Measurements from ENCODE around the gene HMGN2. TPM values are rescaled to one million over a fixed set of nuclear protein-coding genes. Genes with fewer than 3 reads are reported as not detected.

HMGN2 gene
- total RNA-seq, 1 experiment from 2014 or later: 888 TPM

DNA sequence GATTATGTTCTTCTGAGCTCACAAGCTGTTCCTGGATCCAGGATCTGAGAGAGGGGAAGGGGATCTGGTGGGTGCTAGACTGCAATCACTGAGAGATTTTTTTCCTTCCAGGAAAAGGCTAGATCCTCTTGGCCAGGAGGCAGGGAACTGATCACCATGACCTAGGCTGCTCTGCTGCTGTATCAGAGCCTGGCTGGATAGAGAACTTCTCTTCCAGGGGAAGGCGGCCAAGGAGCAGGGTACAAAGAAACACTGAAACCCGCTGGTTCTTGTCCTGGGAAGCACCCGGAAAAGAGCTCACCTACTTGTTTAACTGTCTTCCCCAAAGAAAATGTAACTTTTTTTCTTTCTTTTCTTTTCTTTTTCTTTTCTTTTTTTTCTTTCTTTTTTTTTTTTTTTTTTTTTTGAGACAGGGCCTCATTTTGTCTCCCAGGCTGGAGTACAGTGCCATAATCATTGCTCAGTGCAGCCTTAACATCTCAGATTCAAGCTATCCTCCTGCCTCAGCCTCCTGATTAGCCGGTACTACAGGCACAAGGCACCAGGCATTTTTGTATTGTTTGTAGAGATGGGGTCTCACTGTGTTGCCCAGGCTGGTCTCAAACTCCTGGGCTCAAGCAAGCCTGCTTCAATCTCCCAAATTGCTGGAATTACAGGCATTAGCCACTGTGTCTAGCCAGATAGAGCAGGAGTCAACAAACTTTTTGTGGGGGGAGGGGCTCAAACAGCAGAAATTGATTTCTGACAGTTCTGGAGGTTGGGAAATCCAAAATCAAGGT lies 44.9 kb downstream of the HMGN2 start:
- Histone ChIP-seq H3K9me3 (ENCODE audit: low read length) (no peaks in the 10 kb centered on the region), H3K36me3 (ENCODE audit: low read depth, low read length) (no peaks in the 10 kb centered on the region), H3K27ac (ENCODE audit: low read length) (no peak overlapping the region), H2AFZ (ENCODE audit: low read length) (no peak overlapping the region), H3K4me1 (ENCODE audit: insufficient read depth, low read length) (no peaks in the 10 kb centered on the region), H3K4me2 (ENCODE audit: low read length) (no peak overlapping the region), H3K4me3 (ENCODE audit: low read length) (no peak overlapping the region), H3K27me3 (ENCODE audit: low read length) (no peaks in the 10 kb centered on the region), H3K9ac (ENCODE audit: low read length) (no peak overlapping the region), H3K9me2 (replicated peaks; ENCODE audit: low read length) (no peaks in the 10 kb centered on the region), H3F3A (ENCODE audit: low read length, unreplicated experiment) (no peaks in the 10 kb centered on the region), H4K20me1 (ENCODE audit: low read length) (no peaks in the 10 kb centered on the region), H3K79me2 (ENCODE audit: low read length) (no peaks in the 10 kb centered on the region)
- TF ChIP-seq, protein P1, sequence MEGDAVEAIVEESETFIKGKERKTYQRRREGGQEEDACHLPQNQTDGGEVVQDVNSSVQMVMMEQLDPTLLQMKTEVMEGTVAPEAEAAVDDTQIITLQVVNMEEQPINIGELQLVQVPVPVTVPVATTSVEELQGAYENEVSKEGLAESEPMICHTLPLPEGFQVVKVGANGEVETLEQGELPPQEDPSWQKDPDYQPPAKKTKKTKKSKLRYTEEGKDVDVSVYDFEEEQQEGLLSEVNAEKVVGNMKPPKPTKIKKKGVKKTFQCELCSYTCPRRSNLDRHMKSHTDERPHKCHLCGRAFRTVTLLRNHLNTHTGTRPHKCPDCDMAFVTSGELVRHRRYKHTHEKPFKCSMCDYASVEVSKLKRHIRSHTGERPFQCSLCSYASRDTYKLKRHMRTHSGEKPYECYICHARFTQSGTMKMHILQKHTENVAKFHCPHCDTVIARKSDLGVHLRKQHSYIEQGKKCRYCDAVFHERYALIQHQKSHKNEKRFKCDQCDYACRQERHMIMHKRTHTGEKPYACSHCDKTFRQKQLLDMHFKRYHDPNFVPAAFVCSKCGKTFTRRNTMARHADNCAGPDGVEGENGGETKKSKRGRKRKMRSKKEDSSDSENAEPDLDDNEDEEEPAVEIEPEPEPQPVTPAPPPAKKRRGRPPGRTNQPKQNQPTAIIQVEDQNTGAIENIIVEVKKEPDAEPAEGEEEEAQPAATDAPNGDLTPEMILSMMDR (conservative IDR thresholded peaks at IDR 0.05; ENCODE audit: low read depth, low read length): no peak
- TF ChIP-seq EZH2 (IDR thresholded peaks at IDR 0.05; ENCODE audit: low read length, unreplicated experiment): no peak
- TF ChIP-seq EZH2phosphoT487 (IDR thresholded peaks at IDR 0.05; ENCODE audit: borderline replicate concordance, low read length): no peak
- no peak for ATAC-seq
- no peak for DNase-seq
- CTCF ChIA-PET: no interaction called here
- POLR2A ChIA-PET (ENCODE audit: unreplicated experiment): no interaction called here
- intact Hi-C loops (cut with micrococcal nuclease): no loop called here
- BruUV-seq (replicated peaks): no TSS peak

DNA sequence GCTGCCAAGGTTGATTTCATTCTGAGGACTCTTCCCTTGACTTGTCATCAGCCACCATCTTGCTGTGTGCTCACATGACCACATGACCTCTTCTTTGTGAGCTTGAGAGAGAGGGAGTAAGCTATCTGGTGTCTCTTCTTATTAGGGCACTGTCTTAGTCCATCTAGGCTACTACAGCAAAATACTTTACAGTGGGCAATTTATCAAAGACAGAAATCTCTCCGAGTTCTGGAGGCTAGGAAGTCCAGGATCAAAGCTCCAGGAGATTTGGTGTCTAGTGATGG lies 45.5 kb downstream of the HMGN2 start:
- no peak overlapping the region for H3K4me3 ChIP-seq (ENCODE audit: low read length)
- BruUV-seq (replicated peaks): no TSS peak
- no peaks in the 10 kb centered on the region for H3K27me3 ChIP-seq (ENCODE audit: low read length)
- ATAC-seq: no peak
- H3K9ac ChIP-seq (ENCODE audit: low read length): no peak overlapping the region
- ChIA-PET CTCF (no interaction called here), POLR2A (ENCODE audit: unreplicated experiment) (no interaction called here)
- H3K36me3 ChIP-seq (ENCODE audit: low read depth, low read length): no peaks in the 10 kb centered on the region
- H3K9me2 ChIP-seq (replicated peaks; ENCODE audit: low read length): no peaks in the 10 kb centered on the region
- H2AFZ ChIP-seq (ENCODE audit: low read length): no peak overlapping the region
- intact Hi-C loops (cut with micrococcal nuclease): no loop called here
- no peaks in the 10 kb centered on the region for H3F3A ChIP-seq (ENCODE audit: low read length, unreplicated experiment)
- no peak overlapping the region for H3K27ac ChIP-seq (ENCODE audit: low read length)
- no peak overlapping the region for H3K4me2 ChIP-seq (ENCODE audit: low read length)
- no peak for DNase-seq
- H4K20me1 ChIP-seq (ENCODE audit: low read length): no peaks in the 10 kb centered on the region
- no peaks in the 10 kb centered on the region for H3K4me1 ChIP-seq (ENCODE audit: insufficient read depth, low read length)
- TF ChIP-seq EZH2 (IDR thresholded peaks at IDR 0.05; ENCODE audit: low read length, unreplicated experiment): no peak
- TF ChIP-seq, protein P1 (conservative IDR thresholded peaks at IDR 0.05; ENCODE audit: low read depth, low read length): no peak
- TF ChIP-seq EZH2phosphoT487 (IDR thresholded peaks at IDR 0.05; ENCODE audit: borderline replicate concordance, low read length): no peak
- H3K79me2 ChIP-seq (ENCODE audit: low read length): no peaks in the 10 kb centered on the region
- H3K9me3 ChIP-seq (ENCODE audit: low read length): no peaks in the 10 kb centered on the region

DNA sequence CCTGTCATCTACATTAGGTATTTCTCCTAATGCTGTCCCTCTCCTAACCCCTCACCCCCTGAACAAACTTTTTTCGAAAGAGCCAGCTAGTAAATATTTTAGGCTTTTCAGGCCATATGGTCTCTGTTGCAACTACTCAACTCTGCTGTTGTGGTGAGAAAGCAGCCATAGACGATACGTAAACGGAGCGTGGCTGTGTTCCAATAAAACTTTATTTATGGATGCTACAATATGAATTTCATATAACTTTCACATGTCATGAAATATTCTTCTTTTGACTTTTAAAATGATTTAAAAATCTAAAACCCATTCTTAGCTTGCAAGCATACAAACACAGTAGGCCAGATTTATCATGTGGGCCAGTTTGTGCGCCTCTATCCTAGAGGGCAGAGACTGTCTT lies 46.1 kb downstream of the HMGN2 start:
- Histone ChIP-seq H3K36me3 (ENCODE audit: low read depth, low read length) (no peaks in the 10 kb centered on the region), H3K4me2 (ENCODE audit: low read length) (no peak overlapping the region), H3K9me2 (replicated peaks; ENCODE audit: low read length) (no peaks in the 10 kb centered on the region), H3K79me2 (ENCODE audit: low read length) (no peaks in the 10 kb centered on the region), H3K4me3 (ENCODE audit: low read length) (no peak overlapping the region), H3K9ac (ENCODE audit: low read length) (no peak overlapping the region), H3K27me3 (ENCODE audit: low read length) (no peaks in the 10 kb centered on the region), H3K9me3 (ENCODE audit: low read length) (no peaks in the 10 kb centered on the region), H3K27ac (ENCODE audit: low read length) (no peak overlapping the region), H4K20me1 (ENCODE audit: low read length) (no peaks in the 10 kb centered on the region), H3F3A (ENCODE audit: low read length, unreplicated experiment) (no peaks in the 10 kb centered on the region), H3K4me1 (ENCODE audit: insufficient read depth, low read length) (no peaks in the 10 kb centered on the region), H2AFZ (ENCODE audit: low read length) (no peak overlapping the region)
- POLR2A ChIA-PET (ENCODE audit: unreplicated experiment): no interaction called here
- ATAC-seq: no peak
- intact Hi-C loops (cut with micrococcal nuclease): no loop called here
- CTCF ChIA-PET: no interaction called here
- no peak for DNase-seq
- TF ChIP-seq, protein P1 (conservative IDR thresholded peaks at IDR 0.05; ENCODE audit: low read depth, low read length): no peak
- TF ChIP-seq EZH2phosphoT487 (IDR thresholded peaks at IDR 0.05; ENCODE audit: borderline replicate concordance, low read length) (no peak), EZH2 (IDR thresholded peaks at IDR 0.05; ENCODE audit: low read length, unreplicated experiment) (no peak)
- no TSS peak for BruUV-seq (replicated peaks)

Data from PC-3 (cell line).